HepG2 (cell line): ENCODE results near the gene EXOSC7. TPM values are rescaled to one million over a fixed set of nuclear protein-coding genes. Genes with fewer than 3 reads are reported as not detected.

ENCODE experiments used
- BHLHE40 ChIP-seq: IDR thresholded peaks from 2 replicates; pipeline ENCODE4 v1.6.1; 2011; ENCODE audit warnings: low read length, improper control_type of control experiment
- CCDC6 ChIP-seq: sonication (generic); formaldehyde crosslinking; IDR thresholded peaks from 2 replicates; pipeline ENCODE4 v1.8.1; 2022; ENCODE audit warnings: mild to moderate bottlenecking, missing genetic modification reagents, moderate library complexity
- FOXP4 ChIP-seq: sonication (generic); formaldehyde crosslinking; IDR thresholded peaks from 2 replicates; pipeline ENCODE4 v1.4.0; 2020; ENCODE audit warnings: missing genetic modification reagents
- HES4 ChIP-seq: sonication (generic); formaldehyde crosslinking; IDR thresholded peaks from 2 replicates; pipeline ENCODE4 v1.9.0; 2021; ENCODE audit warnings: mild to moderate bottlenecking, missing genetic modification reagents, borderline replicate concordance
- HNF1B ChIP-seq: sonication (generic); formaldehyde crosslinking; IDR thresholded peaks from 2 replicates; pipeline ENCODE4 v1.5.1; 2020; ENCODE audit warnings: mild to moderate bottlenecking, moderate library complexity, missing genetic modification reagents
- NFRKB ChIP-seq: fragments of 450-650 bp; IDR thresholded peaks from 2 replicates; pipeline ENCODE4 v1.6.1; 2017
- ZNF253 ChIP-seq: sonication (generic); formaldehyde crosslinking; IDR thresholded peaks from 2 replicates; pipeline ENCODE4 v1.8.0; 2022; ENCODE audit warnings: mild to moderate bottlenecking, missing genetic modification reagents, borderline replicate concordance
- ZNF317 ChIP-seq: sonication (generic); formaldehyde crosslinking; IDR thresholded peaks from 2 replicates; pipeline ENCODE4 v1.5.0; 2020; ENCODE audit warnings: mild to moderate bottlenecking, missing genetic modification reagents
- polyA plus RNA-seq, 8 experiments: library from polyadenylated mRNA; depleted of rRNA in 3 of 8; stranded (reverse) in 7 of 8; unstranded in 1 of 8; fragments of >200 nt; fragmentation: Illumina TruSeq in 4 of 8; extraction: Trizol in 4 of 8; gene quantifications; 2 replicates each; pipeline versions ENCODE4 v1.2.1 to v1.2.3, GENCODE V29; 2011 to 2016; ENCODE audit warnings: low read depth in 4 of 8, missing spikeins in 1 of 8, mixed read lengths in 1 of 8; ENCODE audit not compliant: insufficient read depth in 1 of 8
- total RNA-seq, 5 experiments: library from RNA; depleted of rRNA; stranded (reverse); fragments of >200 nt; fragmentation: Illumina TruSeq; extraction: Trizol; gene quantifications; 2 replicates each; pipeline ENCODE4 v1.2.3, GENCODE V29; 2016; ENCODE audit warnings: low read depth in 1 of 5
- TF ChIP-seq, protein P1 (sequence below): sonication (generic); formaldehyde crosslinking; IDR thresholded peaks from 2 replicates; pipeline ENCODE4 v1.4.0; 2020; ENCODE audit warnings: missing genetic modification reagents, borderline replicate concordance
- TF ChIP-seq, protein P2 (sequence below): sonication (generic); formaldehyde crosslinking; IDR thresholded peaks from 2 replicates; pipeline ENCODE4 v1.5.0; 2020; ENCODE audit warnings: missing genetic modification reagents, mild to moderate bottlenecking, borderline replicate concordance
- TF ChIP-seq, protein P3 (sequence below): fragments of 450-650 bp; IDR thresholded peaks from 2 replicates; pipeline ENCODE4 v1.6.1; 2016
- TF ChIP-seq, protein P4 (sequence below): sonication (generic); formaldehyde crosslinking; IDR thresholded peaks from 2 replicates; pipeline ENCODE4 v1.5.0; 2020; ENCODE audit warnings: mild to moderate bottlenecking, missing genetic modification reagents, borderline replicate concordance
- TF ChIP-seq, protein P5 (sequence below): sonication (generic); formaldehyde crosslinking; IDR thresholded peaks from 2 replicates; pipeline ENCODE4 v1.4.0; 2020; ENCODE audit warnings: missing genetic modification reagents, mild to moderate bottlenecking, borderline replicate concordance

The EXOSC7 gene
- total and polyA plus RNA-seq, 2 of the 13 experiments (the other 11 are each of a cell fraction or from before 2014, with no cell fraction given) = 68.3 to 74.7 TPM

- TF ChIP-seq BHLHE40 (no peak), ZNF317 (CRISPR knock-in tag) (no peak), HES4 (CRISPR knock-in tag) (no peak), NFRKB (0 out of 2 replicates have a peak, but pooled peaks have one; percentile 26), CCDC6 (CRISPR knock-in tag) (no peak), ZNF253 (CRISPR knock-in tag) (no peak; the same call in 1 of the 2 replicates), FOXP4 (CRISPR knock-in tag) (no peak), HNF1B (CRISPR knock-in tag) (peak; percentile 28; the same call in 1 of the 2 replicates)
- TF ChIP-seq, protein P1, sequence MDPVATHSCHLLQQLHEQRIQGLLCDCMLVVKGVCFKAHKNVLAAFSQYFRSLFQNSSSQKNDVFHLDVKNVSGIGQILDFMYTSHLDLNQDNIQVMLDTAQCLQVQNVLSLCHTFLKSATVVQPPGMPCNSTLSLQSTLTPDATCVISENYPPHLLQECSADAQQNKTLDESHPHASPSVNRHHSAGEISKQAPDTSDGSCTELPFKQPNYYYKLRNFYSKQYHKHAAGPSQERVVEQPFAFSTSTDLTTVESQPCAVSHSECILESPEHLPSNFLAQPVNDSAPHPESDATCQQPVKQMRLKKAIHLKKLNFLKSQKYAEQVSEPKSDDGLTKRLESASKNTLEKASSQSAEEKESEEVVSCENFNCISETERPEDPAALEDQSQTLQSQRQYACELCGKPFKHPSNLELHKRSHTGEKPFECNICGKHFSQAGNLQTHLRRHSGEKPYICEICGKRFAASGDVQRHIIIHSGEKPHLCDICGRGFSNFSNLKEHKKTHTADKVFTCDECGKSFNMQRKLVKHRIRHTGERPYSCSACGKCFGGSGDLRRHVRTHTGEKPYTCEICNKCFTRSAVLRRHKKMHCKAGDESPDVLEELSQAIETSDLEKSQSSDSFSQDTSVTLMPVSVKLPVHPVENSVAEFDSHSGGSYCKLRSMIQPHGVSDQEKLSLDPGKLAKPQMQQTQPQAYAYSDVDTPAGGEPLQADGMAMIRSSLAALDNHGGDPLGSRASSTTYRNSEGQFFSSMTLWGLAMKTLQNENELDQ (CRISPR knock-in tag) = peak; percentile 60; the same call in 1 of the 2 replicates
- TF ChIP-seq, protein P2, sequence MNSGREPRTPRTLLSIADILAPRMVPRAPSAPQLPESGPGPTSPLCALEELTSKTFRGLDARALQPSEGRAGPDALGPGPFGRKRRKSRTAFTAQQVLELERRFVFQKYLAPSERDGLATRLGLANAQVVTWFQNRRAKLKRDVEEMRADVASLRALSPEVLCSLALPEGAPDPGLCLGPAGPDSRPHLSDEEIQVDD (CRISPR knock-in tag) = 0 out of 2 replicates have a peak, but pooled peaks have one; percentile 75
- TF ChIP-seq, protein P3, sequence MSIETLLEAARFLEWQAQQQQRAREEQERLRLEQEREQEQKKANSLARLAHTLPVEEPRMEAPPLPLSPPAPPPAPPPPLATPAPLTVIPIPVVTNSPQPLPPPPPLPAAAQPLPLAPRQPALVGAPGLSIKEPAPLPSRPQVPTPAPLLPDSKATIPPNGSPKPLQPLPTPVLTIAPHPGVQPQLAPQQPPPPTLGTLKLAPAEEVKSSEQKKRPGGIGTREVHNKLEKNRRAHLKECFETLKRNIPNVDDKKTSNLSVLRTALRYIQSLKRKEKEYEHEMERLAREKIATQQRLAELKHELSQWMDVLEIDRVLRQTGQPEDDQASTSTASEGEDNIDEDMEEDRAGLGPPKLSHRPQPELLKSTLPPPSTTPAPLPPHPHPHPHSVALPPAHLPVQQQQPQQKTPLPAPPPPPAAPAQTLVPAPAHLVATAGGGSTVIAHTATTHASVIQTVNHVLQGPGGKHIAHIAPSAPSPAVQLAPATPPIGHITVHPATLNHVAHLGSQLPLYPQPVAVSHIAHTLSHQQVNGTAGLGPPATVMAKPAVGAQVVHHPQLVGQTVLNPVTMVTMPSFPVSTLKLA = peak; percentile 50
- TF ChIP-seq, protein P4, sequence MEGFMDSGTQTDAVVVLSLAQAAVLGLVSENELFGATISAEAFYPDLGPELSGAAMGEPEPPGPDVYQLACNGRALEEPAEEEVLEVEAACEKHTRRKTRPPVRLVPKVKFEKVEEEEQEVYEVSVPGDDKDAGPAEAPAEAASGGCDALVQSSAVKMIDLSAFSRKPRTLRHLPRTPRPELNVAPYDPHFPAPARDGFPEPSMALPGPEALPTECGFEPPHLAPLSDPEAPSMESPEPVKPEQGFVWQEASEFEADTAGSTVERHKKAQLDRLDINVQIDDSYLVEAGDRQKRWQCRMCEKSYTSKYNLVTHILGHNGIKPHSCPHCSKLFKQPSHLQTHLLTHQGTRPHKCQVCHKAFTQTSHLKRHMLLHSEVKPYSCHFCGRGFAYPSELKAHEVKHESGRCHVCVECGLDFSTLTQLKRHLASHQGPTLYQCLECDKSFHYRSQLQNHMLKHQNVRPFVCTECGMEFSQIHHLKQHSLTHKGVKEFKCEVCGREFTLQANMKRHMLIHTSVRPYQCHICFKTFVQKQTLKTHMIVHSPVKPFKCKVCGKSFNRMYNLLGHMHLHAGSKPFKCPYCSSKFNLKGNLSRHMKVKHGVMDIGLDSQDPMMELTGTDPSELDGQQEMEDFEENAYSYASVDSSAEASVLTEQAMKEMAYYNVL (CRISPR knock-in tag) = peak; percentile 43; the same call in 1 of the 2 replicates
- TF ChIP-seq, protein P5, sequence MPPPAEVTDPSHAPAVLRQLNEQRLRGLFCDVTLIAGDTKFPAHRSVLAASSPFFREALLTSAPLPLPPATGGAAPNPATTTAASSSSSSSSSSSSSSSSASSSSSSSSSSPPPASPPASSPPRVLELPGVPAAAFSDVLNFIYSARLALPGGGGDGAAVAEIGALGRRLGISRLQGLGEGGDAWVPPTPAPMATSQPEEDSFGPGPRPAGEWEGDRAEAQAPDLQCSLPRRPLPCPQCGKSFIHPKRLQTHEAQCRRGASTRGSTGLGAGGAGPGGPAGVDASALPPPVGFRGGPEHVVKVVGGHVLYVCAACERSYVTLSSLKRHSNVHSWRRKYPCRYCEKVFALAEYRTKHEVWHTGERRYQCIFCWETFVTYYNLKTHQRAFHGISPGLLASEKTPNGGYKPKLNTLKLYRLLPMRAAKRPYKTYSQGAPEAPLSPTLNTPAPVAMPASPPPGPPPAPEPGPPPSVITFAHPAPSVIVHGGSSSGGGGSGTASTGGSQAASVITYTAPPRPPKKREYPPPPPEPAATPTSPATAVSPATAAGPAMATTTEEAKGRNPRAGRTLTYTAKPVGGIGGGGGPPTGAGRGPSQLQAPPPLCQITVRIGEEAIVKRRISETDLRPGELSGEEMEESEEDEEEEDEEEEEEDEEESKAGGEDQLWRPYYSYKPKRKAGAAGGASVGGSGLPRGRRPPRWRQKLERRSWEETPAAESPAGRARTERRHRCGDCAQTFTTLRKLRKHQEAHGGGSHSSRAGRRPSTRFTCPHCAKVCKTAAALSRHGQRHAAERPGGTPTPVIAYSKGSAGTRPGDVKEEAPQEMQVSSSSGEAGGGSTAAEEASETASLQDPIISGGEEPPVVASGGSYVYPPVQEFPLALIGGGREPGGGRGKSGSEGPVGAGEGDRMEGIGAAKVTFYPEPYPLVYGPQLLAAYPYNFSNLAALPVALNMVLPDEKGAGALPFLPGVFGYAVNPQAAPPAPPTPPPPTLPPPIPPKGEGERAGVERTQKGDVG (CRISPR knock-in tag) = peak; percentile 43; the same call in 1 of the 2 replicates
Measured at GRCh38 chr3:44976002-44976815, at the start of gene EXOSC7, which contains the start of gene ZDHHC3 (continued).
